ENCODE data around the gene TACR1.
"Not testable (repeated sequence)": the region's sequence is repeated elsewhere in the genome, so short reads cannot be mapped to it uniquely, and the experiment has no call there.

DNA sequence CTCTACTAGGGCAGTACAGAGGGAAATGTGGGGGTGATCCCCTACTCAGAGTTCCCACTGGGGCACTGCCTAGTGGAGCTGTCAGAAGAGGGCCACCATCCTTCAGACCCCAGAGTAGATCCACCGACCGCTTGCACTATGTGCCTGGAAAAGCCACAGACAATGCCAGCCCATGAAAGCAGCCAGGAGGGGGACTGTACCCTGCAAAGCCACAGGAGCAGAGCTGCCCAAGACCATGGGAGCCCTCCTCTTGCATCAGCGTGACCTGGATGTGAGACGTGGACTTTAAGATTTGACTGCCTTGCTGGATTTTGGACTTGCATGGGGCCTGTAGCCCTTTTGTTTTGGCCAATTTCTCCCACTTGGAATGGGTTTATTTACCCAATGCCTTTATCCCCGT is 27.9 kb downstream of the TACR1 start:
- TF ChIP-seq EZH2 (IDR thresholded peaks at IDR 0.05; ENCODE audit: borderline replicate concordance, low read depth, low read length, poor library complexity, severe bottlenecking); CTCF (conservative IDR thresholded peaks at IDR 0.05; ENCODE audit: low read depth, low read length): not testable (repeated sequence)

Data from A673 (cell line).